ENCODE measurements around the gene ZNF276.

ZNF276 gene

GRCh38 chr16:89709166-89709565, 12.2 kb upstream of the ZNF276 start:
- TF ChIP-seq EGR1 (IDR thresholded peaks at IDR 0.05) = no peak
- TF ChIP-seq EP300 (IDR thresholded peaks at IDR 0.05; ENCODE audit: borderline replicate concordance) = no peak
- no peak for TF ChIP-seq YY1 (IDR thresholded peaks at IDR 0.05; ENCODE audit: low read depth)
- no peak for TF ChIP-seq NFIC (IDR thresholded peaks at IDR 0.05)
- TF ChIP-seq RAD21 (IDR thresholded peaks at IDR 0.05; ENCODE audit: low read depth) = no peak
- TF ChIP-seq TEAD4 (IDR thresholded peaks at IDR 0.05) = no peak
- no peak for TF ChIP-seq USF1 (IDR thresholded peaks at IDR 0.05)
- TF ChIP-seq REST (IDR thresholded peaks at IDR 0.05; ENCODE audit: low read depth) = no peak
- TF ChIP-seq MAX (IDR thresholded peaks at IDR 0.05) = no peak
- no peak for TF ChIP-seq TCF12 (IDR thresholded peaks at IDR 0.05; ENCODE audit: low read depth)
- TF ChIP-seq ZBTB7A (IDR thresholded peaks at IDR 0.05; ENCODE audit: low read depth) = no peak

- TF ChIP-seq EGR1 (IDR thresholded peaks at IDR 0.05) (no peak), CEBPB (IDR thresholded peaks at IDR 0.05) (no peak), USF1 (IDR thresholded peaks at IDR 0.05) (no peak), EP300 (IDR thresholded peaks at IDR 0.05; ENCODE audit: borderline replicate concordance) (no peak), TEAD4 (IDR thresholded peaks at IDR 0.05) (no peak), MAX (IDR thresholded peaks at IDR 0.05) (no peak), ZBTB7A (IDR thresholded peaks at IDR 0.05; ENCODE audit: low read depth) (no peak), TAF1 (IDR thresholded peaks at IDR 0.05; ENCODE audit: low read depth) (no peak), CREB1 (IDR thresholded peaks at IDR 0.05; ENCODE audit: low read depth) (no peak), FOXM1 (IDR thresholded peaks at IDR 0.05; ENCODE audit: borderline replicate concordance, low read depth) (no peak), REST (IDR thresholded peaks at IDR 0.05; ENCODE audit: low read depth) (no peak), NFIC (IDR thresholded peaks at IDR 0.05) (no peak)
These were observed 11.5 kb upstream of the ZNF276 start for GRCh38 chr16:89709716-89710432.

- TF ChIP-seq NFIC (IDR thresholded peaks at IDR 0.05) (no peak), CEBPB (IDR thresholded peaks at IDR 0.05) (no peak), FOXM1 (IDR thresholded peaks at IDR 0.05; ENCODE audit: borderline replicate concordance, low read depth) (no peak), EGR1 (IDR thresholded peaks at IDR 0.05) (no peak), EP300 (IDR thresholded peaks at IDR 0.05; ENCODE audit: borderline replicate concordance) (no peak), RAD21 (IDR thresholded peaks at IDR 0.05; ENCODE audit: low read depth) (no peak), TAF1 (IDR thresholded peaks at IDR 0.05; ENCODE audit: low read depth) (no peak), USF1 (IDR thresholded peaks at IDR 0.05) (no peak), TEAD4 (IDR thresholded peaks at IDR 0.05) (no peak)
These were observed 10.4 kb upstream of the ZNF276 start for GRCh38 chr16:89710709-89711564.

GRCh38 chr16:89711601-89712273, 9.6 kb upstream of the ZNF276 start:
- TF ChIP-seq YY1 (IDR thresholded peaks at IDR 0.05; ENCODE audit: low read depth) (peak; percentile 79), NFIC (IDR thresholded peaks at IDR 0.05) (no peak), RAD21 (IDR thresholded peaks at IDR 0.05; ENCODE audit: low read depth) (no peak), MAX (IDR thresholded peaks at IDR 0.05) (peak; percentile 94), FOXM1 (IDR thresholded peaks at IDR 0.05; ENCODE audit: borderline replicate concordance, low read depth) (no peak), EGR1 (IDR thresholded peaks at IDR 0.05) (peak; percentile 77), TAF1 (IDR thresholded peaks at IDR 0.05; ENCODE audit: low read depth) (peak; percentile 56), REST (IDR thresholded peaks at IDR 0.05; ENCODE audit: low read depth) (no peak), TCF12 (IDR thresholded peaks at IDR 0.05; ENCODE audit: low read depth) (0 out of 2 replicates have a peak, but pooled peaks have one; percentile 45), EP300 (IDR thresholded peaks at IDR 0.05; ENCODE audit: borderline replicate concordance) (no peak)
